ENCODE data around the gene C6orf15. TPM values are rescaled to one million over a fixed set of nuclear protein-coding genes. Genes with fewer than 3 reads are reported as not detected.
A peak's percentile ranks its signal among the peaks of the same experiment; 100 is the strongest.

The C6orf15 gene
- total RNA-seq, 4 donors from 2014 or later = 1.6 TPM; not detected in 3

GRCh38 chr6:31096656-31097055 is 15.7 kb downstream of the C6orf15 start:
- H3K9me3 ChIP-seq = no peaks in the 10 kb centered on the region
- intact Hi-C loops (cut with DNase I) = no loop called here
- H3K4me1 ChIP-seq = peaks cover 6 to 33% (median 10%) of the 10 kb centered on the region in 3 donors
- no peak overlapping the region for H3K4me3 ChIP-seq
- no peak for DNase-seq
- TF ChIP-seq POLR2A (IDR thresholded peaks at IDR 0.05) (no peak), CTCF (IDR thresholded peaks at IDR 0.05) (no peak)
- no peak overlapping the region for H3K27ac ChIP-seq
- H3K36me3 ChIP-seq = no peaks in the 10 kb centered on the region
- H3K27me3 ChIP-seq = no peaks in the 10 kb centered on the region
- 84 to 89% methylated on average over 5 of the region's 5 CpGs for WGBS, 2 donors

GRCh38 chr6:31096215-31096614 is 16.2 kb downstream of the C6orf15 start:
- peaks cover 6 to 29% (median 10%) of the 10 kb centered on the region in 3 donors for H3K4me1 ChIP-seq
- TF ChIP-seq POLR2A (IDR thresholded peaks at IDR 0.05) = no peak
- no peak for TF ChIP-seq CTCF (IDR thresholded peaks at IDR 0.05)
- intact Hi-C loops (cut with DNase I) = no loop called here
- H3K4me3 ChIP-seq = no peak overlapping the region
- H3K27me3 ChIP-seq = no peaks in the 10 kb centered on the region
- 73 to 79% methylated on average over 3 of the region's 3 CpGs for WGBS, 2 donors
- no peak for DNase-seq
- no peak overlapping the region for H3K27ac ChIP-seq
- no peaks in the 10 kb centered on the region for H3K9me3 ChIP-seq
- H3K36me3 ChIP-seq = no peaks in the 10 kb centered on the region

- TF ChIP-seq POLR2A (IDR thresholded peaks at IDR 0.05) = no peak
- no peak for TF ChIP-seq CTCF (IDR thresholded peaks at IDR 0.05)
- no peak for DNase-seq
- peak overlapping the region; percentile 1 to 68 (median 24) for H3K27ac ChIP-seq
Observed at GRCh38 chr6:31094389-31094881, 17.9 kb downstream of the C6orf15 start.

GRCh38 chr6:31092769-31093505 is 19.4 kb downstream of the C6orf15 start:
- no peaks in the 10 kb centered on the region for H3K27me3 ChIP-seq
- no peaks in the 10 kb centered on the region for H3K36me3 ChIP-seq
- intact Hi-C loops (cut with DNase I) = no loop called here
- TF ChIP-seq POLR2A (IDR thresholded peaks at IDR 0.05) (no peak), CTCF (IDR thresholded peaks at IDR 0.05) (no peak)
- H3K27ac ChIP-seq = no peak overlapping the region
- no peak for DNase-seq
- no peak overlapping the region for H3K4me3 ChIP-seq
- H3K9me3 ChIP-seq = no peaks in the 10 kb centered on the region
- 83 to 85% methylated on average over 12 of the region's 12 CpGs for WGBS, 2 donors
- H3K4me1 ChIP-seq = peaks cover 6 to 18% (median 10%) of the 10 kb centered on the region in 3 donors

More at GRCh38 chr6:31094389-31094881, 17.9 kb downstream of the C6orf15 start:
- intact Hi-C loops (cut with DNase I) = no loop called here
- Histone ChIP-seq H3K4me3 (no peak overlapping the region), H3K36me3 (no peaks in the 10 kb centered on the region), H3K27me3 (no peaks in the 10 kb centered on the region), H3K4me1 (peaks cover 6 to 18% (median 10%) of the 10 kb centered on the region in 3 donors), H3K9me3 (no peaks in the 10 kb centered on the region)
- WGBS, 2 donors = 6 to 26% methylated on average over 3 of the region's 3 CpGs

GRCh38 chr6:31092238-31092637 is 20.1 kb downstream of the C6orf15 start:
- intact Hi-C loops (cut with DNase I) = no loop called here
- Histone ChIP-seq H3K36me3 (no peaks in the 10 kb centered on the region), H3K4me3 (no peak overlapping the region), H3K27ac (no peak overlapping the region), H3K27me3 (no peaks in the 10 kb centered on the region), H3K4me1 (peaks cover 6 to 25% (median 10%) of the 10 kb centered on the region in 3 donors), H3K9me3 (no peaks in the 10 kb centered on the region)
- no peak for DNase-seq
- WGBS, 2 donors = 93 to 97% methylated on average over 2 of the region's 2 CpGs
- TF ChIP-seq POLR2A (IDR thresholded peaks at IDR 0.05) (no peak), CTCF (IDR thresholded peaks at IDR 0.05) (no peak)

All from esophagus squamous epithelium (tissue), 5 donors.